ENCODE data around the gene SCO2. TPM values are rescaled to one million over a fixed set of nuclear protein-coding genes. Genes with fewer than 3 reads are reported as not detected.

SCO2 gene, protein sequence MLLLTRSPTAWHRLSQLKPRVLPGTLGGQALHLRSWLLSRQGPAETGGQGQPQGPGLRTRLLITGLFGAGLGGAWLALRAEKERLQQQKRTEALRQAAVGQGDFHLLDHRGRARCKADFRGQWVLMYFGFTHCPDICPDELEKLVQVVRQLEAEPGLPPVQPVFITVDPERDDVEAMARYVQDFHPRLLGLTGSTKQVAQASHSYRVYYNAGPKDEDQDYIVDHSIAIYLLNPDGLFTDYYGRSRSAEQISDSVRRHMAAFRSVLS
- total RNA-seq (2014; rRNA removed) = 7.4 and 7.7 TPM in 2 replicates
- polyA plus RNA-seq (2012) = 2.8 TPM

- peak; percentile 95 for DNase-seq (ENCODE audit: low read depth)
These were observed at the start of gene SCO2 for GRCh38 chr22:50525104-50525857. Gene SCO2 (minus strand): TSS chr22:50525598. CDS start chr22:50524411, 1,187 bp downstream.

GRCh38 chr22:50574383-50574755 is 49.0 kb upstream of the SCO2 start:
- no peak for DNase-seq (ENCODE audit: low read depth)

GRCh38 chr22:50573491-50574382 is 48.3 kb upstream of the SCO2 start:
- no peak for DNase-seq (ENCODE audit: low read depth)

DNA sequence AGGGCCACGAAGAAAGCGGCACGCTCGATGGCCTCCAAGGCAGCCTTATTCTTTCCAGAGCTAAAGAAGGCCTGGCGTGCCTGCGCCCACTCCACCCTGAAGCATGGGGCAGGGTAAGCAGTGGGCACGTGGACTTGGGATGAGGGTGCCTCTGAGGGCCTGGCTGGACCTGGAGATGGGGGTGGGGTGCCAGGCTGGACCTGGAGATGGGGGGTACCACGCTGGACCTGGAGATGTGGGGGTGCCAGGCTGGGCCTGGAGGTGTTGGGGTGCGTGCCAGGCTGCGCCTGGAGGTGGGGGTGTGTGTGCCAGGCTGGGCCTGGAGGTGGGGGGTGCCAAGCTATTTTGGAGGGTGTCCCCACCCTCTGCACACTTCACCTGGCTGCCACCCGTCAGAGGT is 47.6 kb upstream of the SCO2 start:
- no peak for DNase-seq (ENCODE audit: low read depth)

DNA sequence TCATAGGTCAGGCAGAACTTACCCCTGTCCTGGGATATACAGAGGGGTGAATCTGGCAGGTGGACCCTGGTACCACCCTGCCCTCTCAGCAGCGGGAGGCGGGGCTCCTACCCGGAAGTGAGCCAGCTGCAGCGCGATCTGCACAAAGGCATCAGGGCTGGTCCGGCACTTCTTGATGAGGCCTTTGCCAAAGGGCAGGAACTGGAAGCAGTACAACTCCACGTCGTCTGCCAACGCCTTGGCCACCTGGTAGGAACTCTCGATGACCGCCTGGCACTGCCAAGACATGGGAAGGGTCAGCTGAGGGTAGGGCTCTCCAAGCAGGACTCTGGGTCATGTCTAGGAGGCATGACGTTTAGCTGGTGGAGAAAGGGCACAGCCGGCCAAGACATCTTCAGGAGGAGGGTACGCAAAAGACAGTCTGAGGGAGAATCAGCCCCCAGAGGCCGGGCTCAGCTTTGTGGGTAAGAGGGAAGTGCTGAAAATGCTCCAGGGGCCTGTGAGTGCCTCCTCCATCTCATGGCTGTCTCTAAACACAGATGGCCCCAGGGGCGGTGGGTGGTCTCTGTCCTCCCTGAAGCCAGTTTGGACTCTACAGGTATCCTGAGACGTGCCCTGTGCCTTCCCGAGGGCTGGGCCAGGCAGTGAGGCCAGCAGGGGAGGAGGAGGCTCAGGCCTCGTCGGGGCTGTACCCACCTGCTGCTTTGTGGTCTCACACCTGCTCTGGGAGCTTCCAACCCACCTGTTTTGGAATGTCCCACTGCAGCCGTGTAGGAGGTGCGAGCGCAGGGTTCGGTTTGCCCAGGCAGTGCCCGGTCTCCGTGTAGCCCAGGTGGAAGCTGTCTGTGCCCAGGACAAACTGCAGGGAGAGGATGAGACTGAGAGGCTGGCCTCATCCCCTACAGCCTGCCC is 46.1 kb upstream of the SCO2 start:
- no peak for DNase-seq (ENCODE audit: low read depth)

DNA sequence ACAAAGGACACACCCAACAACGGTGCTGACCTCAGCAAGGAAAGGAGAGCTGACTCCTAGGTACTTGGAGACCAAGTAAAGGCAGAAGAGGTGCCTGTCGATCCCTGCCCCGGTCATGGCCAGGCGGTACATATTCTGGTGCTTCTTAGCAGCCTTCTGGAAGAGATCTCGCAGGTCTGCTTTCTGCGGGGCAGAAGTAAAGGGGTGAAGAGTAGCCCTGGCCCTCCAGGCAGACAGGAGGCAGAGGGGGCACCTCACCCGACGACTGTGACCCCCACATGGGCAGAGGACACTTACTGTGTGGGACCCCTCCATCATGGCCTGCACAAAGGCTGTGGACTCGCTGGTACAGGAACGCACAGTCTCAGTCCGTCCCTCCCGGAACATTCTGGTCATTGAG is 45.5 kb upstream of the SCO2 start:
- DNase-seq (ENCODE audit: low read depth) = no peak

DNA sequence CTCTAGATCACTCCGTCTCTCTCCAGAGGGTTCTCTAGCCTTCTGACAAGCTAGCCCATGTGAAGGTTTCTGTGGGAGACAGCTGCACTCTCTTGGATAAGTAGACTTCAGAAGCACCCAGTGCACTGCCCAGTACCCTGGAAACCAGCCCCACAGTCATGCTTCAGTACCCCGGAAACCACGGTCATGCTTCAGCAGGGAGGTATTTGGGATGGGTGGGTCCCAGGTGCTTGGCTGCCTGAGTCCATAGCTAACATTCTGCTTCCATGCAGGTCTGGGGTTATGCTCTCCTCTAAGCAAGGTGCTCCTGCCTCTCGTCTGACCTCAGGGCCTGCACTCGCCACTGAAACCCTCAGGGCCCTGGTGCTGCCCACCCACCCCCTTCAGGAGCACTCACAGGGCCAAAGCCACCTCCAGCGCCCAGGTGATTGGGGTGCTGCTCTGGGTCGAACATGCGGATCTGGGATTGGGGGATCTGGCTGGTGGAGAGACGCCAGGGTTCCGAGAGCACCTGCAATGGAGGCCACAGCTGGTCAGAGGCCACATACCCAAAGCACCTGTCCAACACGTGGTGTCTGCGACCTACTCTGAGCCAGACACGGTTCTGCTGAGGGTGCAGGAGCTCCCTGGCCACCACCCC is 44.6 kb upstream of the SCO2 start:
- DNase-seq (ENCODE audit: low read depth) = no peak

GRCh38 chr22:50569041-50569459 is 43.7 kb upstream of the SCO2 start:
- DNase-seq (ENCODE audit: low read depth) = no peak

DNA sequence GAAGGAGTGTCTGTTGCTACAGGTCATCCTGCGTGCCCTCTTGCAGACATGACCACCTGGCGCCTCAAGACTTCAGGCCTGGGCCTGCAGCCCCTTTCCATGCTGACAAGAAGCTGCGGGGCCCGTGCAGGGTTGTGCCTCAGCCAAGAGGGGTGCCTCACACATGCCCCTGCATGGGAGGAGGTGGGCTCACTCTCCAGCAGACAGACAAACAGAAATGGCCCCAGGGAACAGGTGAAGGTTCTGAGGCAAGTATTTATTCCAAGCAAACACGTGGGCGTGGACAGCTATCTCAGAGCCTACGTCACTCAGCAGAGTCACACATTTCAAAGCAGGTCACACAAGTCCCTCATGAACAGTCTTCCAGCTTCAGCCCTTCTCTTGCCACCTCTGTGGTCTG is 43.2 kb upstream of the SCO2 start:
- DNase-seq (ENCODE audit: low read depth) = no peak

DNA sequence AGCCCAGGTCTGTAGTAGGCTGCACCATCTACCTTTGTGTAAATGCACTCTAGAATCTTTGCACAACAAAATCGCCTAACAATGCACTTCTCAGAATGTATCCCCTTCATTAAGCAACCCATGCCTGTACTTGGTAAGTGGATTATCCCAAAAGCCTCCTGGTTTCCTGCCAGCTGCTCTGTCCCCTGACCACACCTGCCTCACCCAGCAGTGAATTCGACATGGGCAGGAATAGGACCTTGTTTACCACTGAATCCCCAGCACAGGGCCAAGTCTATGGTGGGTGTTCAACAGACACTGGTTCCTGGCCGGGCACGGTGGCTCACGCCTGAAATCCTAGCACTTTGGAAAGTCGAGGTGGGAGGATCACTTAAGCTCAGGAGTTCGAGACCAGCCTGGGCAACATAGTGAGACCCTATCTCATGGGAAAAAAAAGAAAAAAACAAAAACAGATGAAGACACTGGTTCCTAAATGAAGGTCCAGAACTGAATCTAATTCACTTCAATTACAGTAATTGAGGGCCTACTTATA is 42.4 kb upstream of the SCO2 start:
- DNase-seq (ENCODE audit: low read depth) = no peak

DNA sequence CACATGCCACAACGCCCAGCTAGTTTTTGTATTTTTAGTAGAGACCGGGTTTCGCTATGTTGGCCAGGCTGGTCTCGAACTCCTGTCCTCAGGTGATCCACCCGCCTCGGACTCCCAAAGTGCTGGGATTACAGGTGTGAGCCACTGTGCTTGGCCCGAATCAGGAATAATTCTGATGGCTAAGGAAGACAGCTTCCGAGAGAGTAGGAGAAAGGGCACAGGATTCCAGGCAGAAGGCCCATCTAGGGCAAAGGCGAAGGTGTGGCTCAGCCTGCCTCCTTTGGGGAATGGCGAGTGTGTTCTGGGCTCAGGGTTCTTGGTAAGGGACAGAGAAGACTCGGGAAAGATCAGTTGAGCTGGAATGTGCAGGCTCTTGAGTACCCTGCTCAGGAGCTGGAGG is 38.9 kb upstream of the SCO2 start:
- no peak for DNase-seq (ENCODE audit: low read depth)

DNA sequence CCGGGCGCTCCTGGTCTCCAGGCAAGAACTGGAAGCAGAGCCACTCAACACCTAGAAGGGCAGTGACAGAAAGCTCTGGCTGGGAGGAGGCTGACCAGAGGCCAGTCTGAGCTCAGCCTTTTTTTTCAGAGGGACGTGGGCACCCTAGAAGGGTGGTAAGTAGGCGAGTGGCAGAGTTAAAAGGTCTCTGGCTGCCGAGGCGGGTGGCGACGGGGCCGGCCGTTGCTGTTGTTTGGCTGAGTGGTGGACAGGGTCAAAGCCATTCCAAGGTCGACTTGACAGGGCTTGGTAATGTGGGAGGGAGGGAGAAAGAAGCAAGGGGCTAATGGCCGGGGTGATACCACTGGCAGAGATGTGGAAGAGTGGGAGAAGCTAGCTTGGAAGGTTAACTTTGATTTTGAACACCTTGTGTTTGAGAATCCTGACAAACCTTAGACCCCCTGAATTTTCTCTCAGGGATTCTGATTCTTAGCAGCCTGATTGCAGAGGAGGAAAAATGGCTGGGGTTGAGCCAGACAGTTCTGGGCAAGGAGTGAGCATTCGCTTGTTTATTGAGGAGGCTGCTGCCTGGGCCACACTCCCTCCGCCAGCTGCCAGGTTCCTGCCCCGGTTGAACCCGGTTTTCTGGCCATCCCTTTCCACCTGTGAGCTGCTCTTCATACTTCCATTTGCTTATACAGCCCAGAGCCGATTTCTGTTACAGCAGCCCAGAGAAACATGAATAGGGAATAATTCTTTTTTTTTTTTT is 38.2 kb upstream of the SCO2 start:
- DNase-seq (ENCODE audit: low read depth) = no peak

DNA sequence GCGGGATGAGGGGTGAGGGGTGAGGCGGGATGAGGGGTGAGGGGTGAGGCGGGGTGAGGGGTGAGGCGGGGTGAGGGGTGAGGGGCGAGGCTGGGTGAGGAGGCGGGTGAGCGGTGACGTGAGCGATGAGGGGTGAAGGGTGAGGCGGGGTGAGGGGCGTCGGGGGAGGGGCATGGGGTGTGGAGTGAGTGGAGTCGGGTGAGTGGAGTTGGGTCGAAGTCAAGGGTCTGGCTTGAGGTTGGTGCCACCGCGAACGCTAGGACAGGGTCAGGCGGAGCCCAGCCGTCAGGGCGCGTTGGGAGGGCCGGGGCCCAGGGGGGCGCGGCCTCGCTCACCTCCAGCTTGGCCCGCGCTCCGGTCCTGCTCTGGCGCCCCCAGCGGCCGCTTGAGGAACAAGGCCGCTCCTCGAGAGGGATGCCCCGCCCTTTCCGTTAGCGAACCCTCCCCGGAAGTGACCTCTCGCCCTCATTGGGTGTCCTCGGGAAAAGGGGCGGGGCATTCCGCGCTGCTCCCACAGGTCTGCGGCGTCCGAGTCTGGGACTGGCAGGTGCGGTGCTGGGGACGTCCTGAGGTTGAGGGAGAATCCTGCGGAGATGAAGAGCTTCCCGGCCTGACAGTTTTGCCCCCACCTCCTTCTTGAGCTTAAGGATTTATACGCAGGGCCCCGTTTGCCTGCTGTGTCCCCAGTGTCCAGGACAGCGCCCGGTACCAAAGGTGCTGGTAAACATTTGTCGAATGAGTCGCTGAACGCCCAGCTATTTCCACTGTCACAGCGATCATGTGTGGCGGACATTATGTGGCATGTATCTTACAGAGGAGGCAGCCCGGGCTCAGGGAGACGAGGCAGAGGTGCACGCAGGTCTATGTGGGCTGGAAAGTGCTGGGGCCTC is 37.4 kb upstream of the SCO2 start, which contains the start of gene SYCE3:
SYCE3 (minus strand) TSS at position 397 of the 890 bp plus-strand sequence. CDS start 6,514 bp downstream, outside the sequence.
- peak; percentile 84 for DNase-seq (ENCODE audit: low read depth)

DNA sequence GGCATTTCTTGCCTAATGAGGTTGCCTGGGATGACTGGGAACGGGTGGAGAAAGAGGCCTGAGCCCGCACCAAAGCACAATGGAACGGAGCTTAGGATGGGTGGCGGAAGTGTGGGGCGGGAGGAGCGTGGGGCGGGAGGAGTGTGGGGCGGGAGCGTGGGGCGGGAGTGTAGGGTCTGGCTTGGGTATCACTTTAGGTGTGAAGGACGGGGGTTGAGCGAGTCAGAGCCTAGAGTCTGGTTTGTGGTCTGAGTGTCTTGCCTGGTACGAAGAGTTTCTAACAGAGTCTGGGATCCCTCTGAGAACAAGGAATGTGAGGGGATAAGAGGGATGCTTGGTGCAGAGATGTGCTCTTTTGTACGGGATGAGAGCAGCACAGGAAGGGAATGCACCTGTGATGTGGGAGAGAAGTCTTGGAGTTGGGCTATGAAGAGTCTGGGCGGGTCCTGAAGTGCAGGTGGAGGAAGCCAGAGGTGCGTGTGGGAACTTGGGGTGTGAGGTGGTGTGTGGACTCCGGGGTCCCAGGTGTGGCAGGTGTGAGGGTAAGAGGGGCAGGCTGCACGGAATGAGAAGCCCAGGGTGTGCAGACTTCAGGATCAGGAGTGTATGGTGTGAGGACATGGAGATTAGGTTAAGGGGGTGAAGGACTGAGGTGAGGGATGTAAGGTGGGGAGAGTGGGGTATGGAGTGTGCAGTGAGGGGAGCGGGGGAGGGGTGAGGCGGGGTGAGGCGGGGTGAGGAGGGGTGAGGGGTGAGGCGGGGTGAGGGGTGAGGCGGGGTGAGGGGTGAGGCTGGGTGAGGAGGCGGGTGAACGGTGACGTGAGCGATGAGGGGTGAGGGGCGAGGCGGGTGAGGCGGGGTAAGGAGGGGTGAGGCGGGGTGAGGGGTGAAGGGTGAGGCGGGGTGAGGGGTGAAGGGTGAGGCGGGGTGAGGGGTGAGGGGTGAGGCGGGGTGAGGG is 36.3 kb upstream of the SCO2 start:
- no peak for DNase-seq (ENCODE audit: low read depth)

DNA sequence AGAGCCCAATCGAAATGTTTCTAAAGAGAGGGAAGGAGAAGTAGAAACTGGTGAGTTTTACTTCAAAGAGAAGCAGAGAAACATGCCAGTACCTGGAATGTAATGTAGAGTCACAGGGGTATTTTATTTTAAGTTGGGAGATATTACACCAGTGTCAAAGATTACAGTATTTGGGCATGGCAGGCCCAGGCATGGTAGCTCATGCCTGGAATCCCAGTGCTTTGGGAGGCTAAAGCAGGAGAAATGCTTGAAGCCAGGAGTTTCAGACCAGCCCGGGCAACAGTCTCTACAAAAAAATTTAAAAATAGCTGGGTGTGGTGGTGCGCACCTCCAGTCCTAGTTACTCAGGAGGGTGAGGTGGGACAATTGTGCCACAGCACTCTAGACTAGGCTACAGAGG is 34.6 kb upstream of the SCO2 start:
- no peak for DNase-seq (ENCODE audit: low read depth)

DNA sequence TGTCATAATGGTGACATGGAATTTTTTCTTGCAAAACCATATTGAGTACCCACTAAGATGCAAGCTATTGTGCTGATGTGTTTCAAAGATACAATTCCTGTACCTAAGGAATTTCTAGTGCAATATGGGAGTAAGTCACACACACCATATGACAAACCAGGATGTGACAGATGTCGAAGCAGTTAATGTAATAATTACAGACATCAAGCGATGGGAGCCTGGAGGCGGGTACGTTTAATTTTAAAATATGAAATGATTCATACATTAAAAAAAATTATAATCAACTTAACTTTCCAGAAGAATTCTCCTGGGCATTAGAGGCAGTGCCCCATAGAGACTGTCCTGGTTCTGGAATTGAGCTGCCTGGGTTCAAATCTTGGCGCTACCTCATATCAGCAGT is 31.3 kb upstream of the SCO2 start:
- DNase-seq (ENCODE audit: low read depth) = no peak

- DNase-seq (ENCODE audit: low read depth) = no peak
These were observed 27.9 kb upstream of the SCO2 start for GRCh38 chr22:50553310-50553709.

Data from LHCN-M2 (cell line).